Cardiac muscle cell (in vitro differentiated cells and primary cell): ENCODE results near the gene NOS3. TPM values are rescaled to one million over a fixed set of nuclear protein-coding genes. Genes with fewer than 3 reads are reported as not detected.
A peak's percentile ranks its signal among the peaks of the same experiment; 100 is the strongest.

ENCODE experiments used
- DNase-seq, 2 donors: peaks; one replicate each; pipeline versions ENCODE4 v3.0.0 to v3.0.0-alpha.2; 2010 to 2017; ENCODE audit warnings: low read depth in 1 of 2, low spot score in 1 of 2
- H3K27ac ChIP-seq: fragments of 200-600 bp; sonication (generic); 2 replicates; pipeline ENCODE4 v1.5.1; 2016
- H3K27me3 ChIP-seq: fragments of 200-600 bp; sonication (generic); 2 replicates; pipeline ENCODE4 v1.6.0; 2016; ENCODE audit warnings: control low read depth
- H3K36me3 ChIP-seq: fragments of 200-600 bp; sonication (generic); 2 replicates; pipeline ENCODE4 v1.5.1; 2016; ENCODE audit warnings: control low read depth
- H3K4me1 ChIP-seq: fragments of 200-600 bp; sonication (generic); 2 replicates; pipeline ENCODE4 v1.8.1; 2017; ENCODE audit warnings: low read depth, mild to moderate bottlenecking, mixed run types
- H3K4me3 ChIP-seq: fragments of 200-600 bp; sonication (generic); 2 replicates; pipeline ENCODE4 v1.5.1; 2016; ENCODE audit warnings: mild to moderate bottlenecking
- H3K9me3 ChIP-seq: fragments of 200-600 bp; sonication (generic); 2 replicates; pipeline ENCODE4 v1.5.1; 2017; ENCODE audit warnings: low read depth, mild to moderate bottlenecking, control low read depth
- CTCF ChIP-seq: IDR thresholded peaks from 2 replicates; pipeline ENCODE4 v1.5.1; 2012; ENCODE audit warnings: low read depth, mild to moderate bottlenecking, low read length
- polyA plus RNA-seq: library from polyadenylated mRNA; unstranded; fragments of >200 nt; fragmentation: Nextera tagmentation; extraction: Ambion mirVana; gene quantifications from 2 replicates; pipeline ENCODE4 v1.2.1, GENCODE V29; 2016
- total RNA-seq: library from RNA; depleted of rRNA; stranded (reverse); fragments of >200 nt; gene quantifications from 2 replicates; pipeline ENCODE4 v1.2.3, GENCODE V29; 2016

The NOS3 gene
- total and polyA plus RNA-seq, 2 experiments from 2014 or later = 13.1 to 20.3 TPM

- Histone ChIP-seq H3K9me3 (no peaks in the 10 kb centered on the region), H3K27me3 (no peaks in the 10 kb centered on the region), H3K27ac (no peak overlapping the region), H3K4me3 (no peak overlapping the region), H3K36me3 (peaks cover 11% of the 10 kb centered on the region), H3K4me1 (peaks cover 33% of the 10 kb centered on the region)
- DNase-seq = no peak
- TF ChIP-seq CTCF = no peak
Observed at GRCh38 chr7:150951181-150951520, 39.7 kb upstream of the NOS3 start.

- H3K36me3 ChIP-seq = peaks cover 11% of the 10 kb centered on the region
- H3K27me3 ChIP-seq = no peaks in the 10 kb centered on the region
- TF ChIP-seq CTCF = no peak
- H3K4me3 ChIP-seq = no peak overlapping the region
- no peaks in the 10 kb centered on the region for H3K9me3 ChIP-seq
- peaks cover 37% of the 10 kb centered on the region for H3K4me1 ChIP-seq
- H3K27ac ChIP-seq = no peak overlapping the region
- DNase-seq = no peak
Observed at GRCh38 chr7:150951521-150951920, 39.3 kb upstream of the NOS3 start.

GRCh38 chr7:150952331-150953050 is 38.3 kb upstream of the NOS3 start:
- DNase-seq = no peak
- Histone ChIP-seq H3K36me3 (peaks cover 11% of the 10 kb centered on the region), H3K4me3 (no peak overlapping the region), H3K9me3 (no peaks in the 10 kb centered on the region), H3K4me1 (peaks cover 46% of the 10 kb centered on the region), H3K27ac (no peak overlapping the region), H3K27me3 (no peaks in the 10 kb centered on the region)
- no peak for TF ChIP-seq CTCF

- no peak overlapping the region for H3K4me3 ChIP-seq
- H3K27ac ChIP-seq = no peak overlapping the region
- DNase-seq = no peak
- peaks cover 11% of the 10 kb centered on the region for H3K36me3 ChIP-seq
- TF ChIP-seq CTCF = no peak
- H3K27me3 ChIP-seq = no peaks in the 10 kb centered on the region
- no peaks in the 10 kb centered on the region for H3K9me3 ChIP-seq
- peaks cover 42% of the 10 kb centered on the region for H3K4me1 ChIP-seq
Observed at GRCh38 chr7:150953061-150953997, 37.5 kb upstream of the NOS3 start.

- no peak for TF ChIP-seq CTCF
- H3K27ac ChIP-seq = peak overlapping the region; percentile 86
- no peaks in the 10 kb centered on the region for H3K9me3 ChIP-seq
- H3K4me1 ChIP-seq = peaks cover 41% of the 10 kb centered on the region
- no peak for DNase-seq
- peaks cover 11% of the 10 kb centered on the region for H3K36me3 ChIP-seq
- no peaks in the 10 kb centered on the region for H3K27me3 ChIP-seq
- no peak overlapping the region for H3K4me3 ChIP-seq
Observed at GRCh38 chr7:150954201-150954985, 36.4 kb upstream of the NOS3 start.
